Epithelial cell of prostate (primary cell): Measurements from ENCODE around the gene SPIB.
"Not testable (repeated sequence)": the region's sequence is repeated elsewhere in the genome, so short reads cannot be mapped to it uniquely, and the experiment has no call there.

ENCODE experiments used
- DNase-seq: peaks from one replicate; pipeline ENCODE4 v3.0.0-alpha.2; 2011; ENCODE audit warnings: low read depth, low spot score
- H3K27ac ChIP-seq: fragments of 450-650 bp; 2 replicates; pipeline ENCODE4 v1.5.1; 2017; ENCODE audit warnings: mild to moderate bottlenecking

The SPIB gene

GRCh38 chr19:50390295-50390694, 28.4 kb upstream of the SPIB start:
- not testable (repeated sequence) for H3K27ac ChIP-seq, DNase-seq

GRCh38 chr19:50390952-50391351, 27.8 kb upstream of the SPIB start:
- not testable (repeated sequence) for H3K27ac ChIP-seq, DNase-seq

- no peak for DNase-seq
- H3K27ac ChIP-seq: no peak overlapping the region
Observed at GRCh38 chr19:50392759-50393158, 26.0 kb upstream of the SPIB start.

- no peak overlapping the region for H3K27ac ChIP-seq
- DNase-seq: no peak
Observed at GRCh38 chr19:50393589-50393988, 25.1 kb upstream of the SPIB start.

GRCh38 chr19:50394017-50394416, 24.7 kb upstream of the SPIB start:
- no peak for DNase-seq
- no peak overlapping the region for H3K27ac ChIP-seq

GRCh38 chr19:50398675-50399367, 19.9 kb upstream of the SPIB start:
- H3K27ac ChIP-seq: no peak overlapping the region
- DNase-seq: no peak

GRCh38 chr19:50399368-50399745, 19.4 kb upstream of the SPIB start:
- DNase-seq: no peak

GRCh38 chr19:50401605-50402450, 16.9 kb upstream of the SPIB start:
- no peak overlapping the region for H3K27ac ChIP-seq

More at GRCh38 chr19:50399368-50399745, 19.4 kb upstream of the SPIB start:
- H3K27ac ChIP-seq: no peak overlapping the region

GRCh38 chr19:50402544-50403301, 16.0 kb upstream of the SPIB start:
- no peak overlapping the region for H3K27ac ChIP-seq
- no peak for DNase-seq

More at GRCh38 chr19:50401605-50402450, 16.9 kb upstream of the SPIB start:
- no peak for DNase-seq

- no peak for DNase-seq
- H3K27ac ChIP-seq: no peak overlapping the region
Observed at GRCh38 chr19:50406156-50406820, 12.4 kb upstream of the SPIB start.

- no peak overlapping the region for H3K27ac ChIP-seq
- DNase-seq: no peak
Observed at GRCh38 chr19:50406829-50407228, 11.9 kb upstream of the SPIB start.

- DNase-seq: no peak
Observed at GRCh38 chr19:50409347-50409746, 9.4 kb upstream of the SPIB start.

GRCh38 chr19:50410109-50410508, 8.6 kb upstream of the SPIB start:
- no peak overlapping the region for H3K27ac ChIP-seq
- DNase-seq: no peak

More at GRCh38 chr19:50409347-50409746, 9.4 kb upstream of the SPIB start:
- no peak overlapping the region for H3K27ac ChIP-seq

- no peak overlapping the region for H3K27ac ChIP-seq
Observed at GRCh38 chr19:50412419-50412818, 6.3 kb upstream of the SPIB start.

GRCh38 chr19:50413096-50413495, 5.6 kb upstream of the SPIB start:
- DNase-seq: no peak
- no peak overlapping the region for H3K27ac ChIP-seq

More at GRCh38 chr19:50412419-50412818, 6.3 kb upstream of the SPIB start:
- no peak for DNase-seq

GRCh38 chr19:50413531-50413930, 5.2 kb upstream of the SPIB start:
- no peak overlapping the region for H3K27ac ChIP-seq
- no peak for DNase-seq

GRCh38 chr19:50414864-50415660, 3.7 kb upstream of the SPIB start:
- H3K27ac ChIP-seq: no peak overlapping the region
- no peak for DNase-seq

GRCh38 chr19:50415661-50416033, 3.1 kb upstream of the SPIB start:
- H3K27ac ChIP-seq: no peak overlapping the region
- no peak for DNase-seq
